DOHH2 (cell line): ENCODE data around the gene PARL.

Experiments used
- H3F3A ChIP-seq: fragments of 200-600 bp; sonication (generic), shearing (Covaris generic); 2 replicates; pipeline ENCODE4 v1.6.0; 2016; ENCODE audit warnings: antibody characterized with exemption, mild to moderate bottlenecking; ENCODE audit not compliant: control insufficient read depth, insufficient read depth
- H3K27ac ChIP-seq: fragments of 200-600 bp; sonication (generic); 2 replicates; pipeline ENCODE4 v1.5.1; 2014; ENCODE audit warnings: low read depth, mild to moderate bottlenecking, low read length, moderate library complexity
- H3K27me3 ChIP-seq: fragments of 200-600 bp; sonication (generic); 2 replicates; pipeline ENCODE4 v1.6.1; 2014; ENCODE audit warnings: mild to moderate bottlenecking, low read length, mixed read lengths; ENCODE audit not compliant: control insufficient read depth
- H3K36me3 ChIP-seq: fragments of 200-600 bp; sonication (generic); 2 replicates; pipeline ENCODE4 v1.6.1; 2014; ENCODE audit warnings: mild to moderate bottlenecking, low read length, moderate library complexity, mixed read lengths; ENCODE audit not compliant: control insufficient read depth
- H3K4me1 ChIP-seq: fragments of 200-600 bp; sonication (generic); 2 replicates; pipeline ENCODE4 v1.6.1; 2014; ENCODE audit warnings: mild to moderate bottlenecking, low read length, mixed read lengths; ENCODE audit not compliant: control insufficient read depth
- H3K4me2 ChIP-seq: fragments of 200-600 bp; sonication (generic); 2 replicates; pipeline ENCODE4 v1.6.0; 2014; ENCODE audit warnings: mild to moderate bottlenecking, low read length, moderate library complexity
- H3K4me3 ChIP-seq: fragments of 200-600 bp; sonication (generic); 2 replicates; pipeline ENCODE4 v1.5.1; 2014; ENCODE audit warnings: mild to moderate bottlenecking, low read length, mixed read lengths
- H3K79me2 ChIP-seq: fragments of 200-600 bp; sonication (generic); 2 replicates; pipeline ENCODE4 v1.6.1; 2014; ENCODE audit warnings: mild to moderate bottlenecking, low read length, mixed read lengths; ENCODE audit not compliant: control insufficient read depth
- H3K9me2 ChIP-seq: fragments of 200-600 bp; sonication (generic); replicated peaks from 2 replicates; pipeline ENCODE4 v1.6.1; 2014; ENCODE audit warnings: mild to moderate bottlenecking, low read length, mixed read lengths; ENCODE audit not compliant: control insufficient read depth
- H3K9me3 ChIP-seq: fragments of 200-600 bp; sonication (generic); 2 replicates; pipeline ENCODE4 v1.6.1; 2014; ENCODE audit warnings: antibody characterized with exemption, low read length, mixed read lengths; ENCODE audit not compliant: control insufficient read depth, insufficient read depth
- H4K20me1 ChIP-seq: fragments of 200-600 bp; sonication (generic); 2 replicates; pipeline ENCODE4 v1.6.0; 2014; ENCODE audit warnings: low read depth, mild to moderate bottlenecking, antibody characterized with exemption, low read length, moderate library complexity; ENCODE audit not compliant: control insufficient read depth, insufficient read depth
- CTCF ChIP-seq: fragments of 200-600 bp; sonication (generic); IDR thresholded peaks from one replicate; pipeline ENCODE4 v1.5.1; 2014; ENCODE audit warnings: antibody characterized with exemption, mild to moderate bottlenecking, low read depth, low read length; ENCODE audit not compliant: poor library complexity, severe bottlenecking
- EZH2phosphoT487 ChIP-seq: fragments of 200-600 bp; sonication (generic); IDR thresholded peaks from 2 replicates; pipeline ENCODE4 v1.6.1; 2017; ENCODE audit warnings: borderline replicate concordance, mild to moderate bottlenecking, antibody characterized with exemption, low read length, moderate library complexity, mixed read lengths

The PARL gene

DNA sequence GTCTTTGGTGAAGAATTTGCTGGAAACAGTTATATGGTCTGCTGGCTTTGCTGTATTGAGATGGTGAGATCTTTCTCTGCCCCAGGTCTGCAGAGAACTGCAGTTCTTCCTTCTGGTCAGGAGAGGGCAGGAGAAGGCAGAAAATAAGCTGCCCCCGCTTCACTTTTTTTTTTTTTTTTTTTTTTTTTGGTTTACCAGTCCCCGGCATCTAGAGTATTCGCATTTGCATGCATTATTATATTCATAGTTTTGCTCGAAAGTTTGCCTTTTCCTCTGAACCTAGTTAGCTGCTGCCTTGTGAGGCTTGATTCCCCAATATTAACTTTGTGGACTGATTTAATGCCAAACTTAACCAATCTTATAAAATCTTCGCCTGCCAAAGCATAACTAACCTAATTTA, 10.6 kb upstream of the PARL start:
- Histone ChIP-seq H3K9me2 (no peaks in the 10 kb centered on the region), H3K9me3 (peaks cover under 1% of the 10 kb centered on the region; the same call in 1 of the 2 replicates), H3K27ac (no peak overlapping the region), H3K4me1 (peaks cover 4% of the 10 kb centered on the region), H3K4me2 (no peak overlapping the region), H3K79me2 (no peaks in the 10 kb centered on the region), H3K4me3 (no peak overlapping the region), H3K36me3 (no peaks in the 10 kb centered on the region), H4K20me1 (no peaks in the 10 kb centered on the region), H3F3A (no peaks in the 10 kb centered on the region), H3K27me3 (peaks cover 12% of the 10 kb centered on the region)
- TF ChIP-seq EZH2phosphoT487: no peak
- TF ChIP-seq CTCF: peak; percentile 78

- no peak overlapping the region for H3K4me3 ChIP-seq
- H3K27me3 ChIP-seq: peaks cover 12% of the 10 kb centered on the region; the same call in 1 of the 2 replicates
- H4K20me1 ChIP-seq: no peaks in the 10 kb centered on the region
- H3F3A ChIP-seq: no peaks in the 10 kb centered on the region
- no peak overlapping the region for H3K4me2 ChIP-seq
- peaks cover 4% of the 10 kb centered on the region for H3K4me1 ChIP-seq
- no peak for TF ChIP-seq CTCF
- no peak for TF ChIP-seq EZH2phosphoT487
- no peaks in the 10 kb centered on the region for H3K36me3 ChIP-seq
- no peaks in the 10 kb centered on the region for H3K9me3 ChIP-seq
- H3K79me2 ChIP-seq: no peaks in the 10 kb centered on the region
- no peak overlapping the region for H3K27ac ChIP-seq
- H3K9me2 ChIP-seq: no peaks in the 10 kb centered on the region
These were observed 8.0 kb upstream of the PARL start for GRCh38 chr3:183892610-183893214.

GRCh38 chr3:183885766-183886165, 1.1 kb upstream of the PARL start:
- H3K27ac ChIP-seq: no peak overlapping the region
- H3K4me2 ChIP-seq: no peak overlapping the region
- H3K36me3 ChIP-seq: peaks cover 5% of the 10 kb centered on the region
- peaks cover 11% of the 10 kb centered on the region; the same call in 1 of the 2 replicates for H3K27me3 ChIP-seq
- no peak for TF ChIP-seq EZH2phosphoT487
- no peak for TF ChIP-seq CTCF
- peaks cover 21% of the 10 kb centered on the region for H3K4me1 ChIP-seq
- no peaks in the 10 kb centered on the region for H4K20me1 ChIP-seq
- peaks cover 37% of the 10 kb centered on the region for H3K79me2 ChIP-seq
- no peaks in the 10 kb centered on the region for H3K9me3 ChIP-seq
- no peak overlapping the region for H3K4me3 ChIP-seq
- H3K9me2 ChIP-seq: no peaks in the 10 kb centered on the region
- H3F3A ChIP-seq: no peaks in the 10 kb centered on the region
